ENCODE results near the gene ANKRD10. TPM values are rescaled to one million over a fixed set of nuclear protein-coding genes. Genes with fewer than 3 reads are reported as not detected.

Gene ANKRD10
- total and polyA plus RNA-seq, 10 of the 15 experiments (the other 5 are each of a cell fraction or from before 2014, with no cell fraction given), result 47.1 to 199 (median 97.2) TPM

GRCh38 chr13:110950819-110951570 lies 36.1 kb upstream of the ANKRD10 start:
- no peaks in the 10 kb centered on the region for H4K20me1 ChIP-seq (ENCODE audit: control insufficient read depth, insufficient read depth)
- BruUV-seq (replicated peaks), result no TSS peak
- no peak for ATAC-seq
- H3K9ac ChIP-seq (ENCODE audit: control insufficient read depth, insufficient read depth, low read length), result no peak overlapping the region
- CTCF ChIA-PET, result interaction anchor here (1.3 kb wide), 1 partner anchor 9 kb away, joined by 3 read pairs; no protein-coding TSS in a partner anchor
- RAD21 ChIA-PET (ENCODE audit: unreplicated experiment), result interaction anchor here (1.5 to 2.0 kb wide), 2 partner anchors 31 to 117 kb away, joined by 3 to 11 read pairs; no protein-coding TSS in a partner anchor
- H3K4me1 ChIP-seq (ENCODE audit: control insufficient read depth, insufficient read depth, low read length), result no peaks in the 10 kb centered on the region
- no peak for DNase-seq (ENCODE audit: low read depth, low spot score)
- H3K9me3 ChIP-seq (replicated peaks; ENCODE audit: control insufficient read depth, insufficient read depth, low read length), result no peaks in the 10 kb centered on the region; the same call in 2 of the 3 replicates
- TF ChIP-seq IKZF2 (IDR thresholded peaks at IDR 0.05) (no peak), MLLT1 (IDR thresholded peaks at IDR 0.05) (no peak), ZNF592 (IDR thresholded peaks at IDR 0.05) (no peak), HSF1 (IDR thresholded peaks at IDR 0.05; ENCODE audit: low read depth, low read length) (no peak)
- H3K27ac ChIP-seq (ENCODE audit: control insufficient read depth, insufficient read depth), result no peak overlapping the region
- SMC1A ChIA-PET (ENCODE audit: uncharacterized antibody, unreplicated experiment), result interaction anchor here (1.0 to 1.2 kb wide), 2 partner anchors 9 to 11 kb away, joined by 3 to 4 read pairs; no protein-coding TSS in a partner anchor
- intact Hi-C loops (cut with micrococcal nuclease; ENCODE audit: unreplicated experiment) (no loop called here), in situ Hi-C loops (cut with MboI) (loop anchor here (5.0 kb wide), 1 partner anchor 1446 kb away; no protein-coding TSS in a partner anchor)
- no peaks in the 10 kb centered on the region for H3K36me3 ChIP-seq (ENCODE audit: control insufficient read depth in 2 of 2, insufficient read depth in 2 of 2, low read length in 1 of 2)
- no peak overlapping the region for H3K4me3 ChIP-seq
- no peaks in the 10 kb centered on the region for H3K27me3 ChIP-seq (replicated peaks in 1 of 2; ENCODE audit: control insufficient read depth in 2 of 2, insufficient read depth in 2 of 2, low read length in 1 of 2)
- 23% methylated on average over 8 of the region's 8 CpGs for WGBS (ENCODE audit: insufficient coverage, insufficient replicate concordance, low lambda C conversion rate, missing lambda C conversion rate)
- FAIRE-seq, result no peak
- H3K4me2 ChIP-seq (ENCODE audit: control insufficient read depth, insufficient read depth), result no peak overlapping the region
- POLR2A ChIA-PET, result interaction anchor here (0.9 kb wide), 1 partner anchor 31 kb away, joined by 3 read pairs; no protein-coding TSS in a partner anchor
- H2AFZ ChIP-seq (ENCODE audit: control insufficient read depth, low read depth, low read length), result no peak overlapping the region
- H3K79me2 ChIP-seq (ENCODE audit: control insufficient read depth, insufficient read depth, low read length), result no peaks in the 10 kb centered on the region
